ENCODE measurements around the gene DIP2A.

The DIP2A gene

DNA sequence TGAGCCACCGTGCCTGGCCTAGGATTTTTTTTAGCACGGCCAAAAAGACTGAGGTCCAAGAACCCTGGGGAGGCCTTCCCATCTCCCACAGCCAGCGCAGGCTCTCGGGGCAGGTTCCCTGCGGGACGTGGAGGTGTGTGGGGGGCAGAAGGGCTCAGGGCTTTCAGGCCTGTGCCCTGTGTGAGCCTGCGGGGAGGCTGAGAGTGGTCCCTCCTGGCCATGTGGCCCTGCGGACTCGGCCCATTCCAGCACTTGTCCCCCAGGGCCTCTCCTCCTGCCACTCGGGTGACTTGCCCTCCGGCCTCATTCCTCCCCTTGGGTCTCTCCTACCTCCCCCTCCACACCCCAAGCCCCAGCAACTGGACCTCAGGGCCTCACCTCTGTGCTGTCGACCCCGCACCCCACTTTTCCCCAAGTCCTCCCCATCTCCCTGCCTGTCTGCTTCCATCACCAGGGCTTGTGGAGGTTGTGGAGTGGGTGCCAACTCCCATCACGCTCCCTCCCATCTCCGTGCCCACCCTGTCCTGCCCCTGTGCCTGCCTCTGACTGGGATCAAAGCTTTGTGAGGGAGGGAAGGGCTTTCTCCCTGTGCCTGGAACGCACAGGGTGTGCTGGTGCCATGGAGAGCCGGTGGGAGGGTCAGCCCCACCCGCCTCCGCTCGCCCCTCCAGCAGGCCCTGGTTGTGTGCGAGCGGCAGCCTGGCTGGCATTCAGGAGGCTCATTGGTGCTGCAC is 32.2 kb upstream of the DIP2A start:
- no peak overlapping the region for H3K27ac ChIP-seq
- no peak for TF ChIP-seq ZFX (IDR thresholded peaks at IDR 0.05)
- TF ChIP-seq, protein P1, sequence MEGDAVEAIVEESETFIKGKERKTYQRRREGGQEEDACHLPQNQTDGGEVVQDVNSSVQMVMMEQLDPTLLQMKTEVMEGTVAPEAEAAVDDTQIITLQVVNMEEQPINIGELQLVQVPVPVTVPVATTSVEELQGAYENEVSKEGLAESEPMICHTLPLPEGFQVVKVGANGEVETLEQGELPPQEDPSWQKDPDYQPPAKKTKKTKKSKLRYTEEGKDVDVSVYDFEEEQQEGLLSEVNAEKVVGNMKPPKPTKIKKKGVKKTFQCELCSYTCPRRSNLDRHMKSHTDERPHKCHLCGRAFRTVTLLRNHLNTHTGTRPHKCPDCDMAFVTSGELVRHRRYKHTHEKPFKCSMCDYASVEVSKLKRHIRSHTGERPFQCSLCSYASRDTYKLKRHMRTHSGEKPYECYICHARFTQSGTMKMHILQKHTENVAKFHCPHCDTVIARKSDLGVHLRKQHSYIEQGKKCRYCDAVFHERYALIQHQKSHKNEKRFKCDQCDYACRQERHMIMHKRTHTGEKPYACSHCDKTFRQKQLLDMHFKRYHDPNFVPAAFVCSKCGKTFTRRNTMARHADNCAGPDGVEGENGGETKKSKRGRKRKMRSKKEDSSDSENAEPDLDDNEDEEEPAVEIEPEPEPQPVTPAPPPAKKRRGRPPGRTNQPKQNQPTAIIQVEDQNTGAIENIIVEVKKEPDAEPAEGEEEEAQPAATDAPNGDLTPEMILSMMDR (conservative IDR thresholded peaks at IDR 0.05): no peak

GRCh38 chr21:46427516-46427915 is 31.2 kb upstream of the DIP2A start:
- TF ChIP-seq, protein P1 (conservative IDR thresholded peaks at IDR 0.05): no peak
- no peak for TF ChIP-seq ZFX (IDR thresholded peaks at IDR 0.05)
- H3K27ac ChIP-seq: no peak overlapping the region

DNA sequence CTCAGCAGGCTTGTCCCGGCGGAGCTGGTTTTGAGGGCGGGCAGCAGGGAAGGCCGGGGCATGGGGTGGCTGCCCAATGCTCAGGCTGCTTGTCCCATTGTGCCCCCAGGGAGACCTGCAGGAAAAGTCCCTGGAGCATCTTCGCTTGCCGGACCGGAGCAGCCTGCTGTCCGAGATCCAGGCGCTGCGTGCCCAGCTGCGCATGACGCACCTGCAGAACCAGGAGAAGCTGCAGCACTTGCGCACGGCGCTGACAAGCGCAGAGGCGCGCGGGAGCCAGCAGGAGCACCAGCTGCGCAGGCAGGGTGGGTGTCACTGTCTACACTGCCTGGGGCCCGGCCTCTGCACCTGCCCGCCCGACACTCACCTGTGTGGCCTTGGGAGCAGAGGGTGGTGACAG is 30.4 kb upstream of the DIP2A start:
- no peak overlapping the region for H3K27ac ChIP-seq
- no peak for TF ChIP-seq ZFX (IDR thresholded peaks at IDR 0.05)
- TF ChIP-seq, protein P1 (conservative IDR thresholded peaks at IDR 0.05): no peak

DNA sequence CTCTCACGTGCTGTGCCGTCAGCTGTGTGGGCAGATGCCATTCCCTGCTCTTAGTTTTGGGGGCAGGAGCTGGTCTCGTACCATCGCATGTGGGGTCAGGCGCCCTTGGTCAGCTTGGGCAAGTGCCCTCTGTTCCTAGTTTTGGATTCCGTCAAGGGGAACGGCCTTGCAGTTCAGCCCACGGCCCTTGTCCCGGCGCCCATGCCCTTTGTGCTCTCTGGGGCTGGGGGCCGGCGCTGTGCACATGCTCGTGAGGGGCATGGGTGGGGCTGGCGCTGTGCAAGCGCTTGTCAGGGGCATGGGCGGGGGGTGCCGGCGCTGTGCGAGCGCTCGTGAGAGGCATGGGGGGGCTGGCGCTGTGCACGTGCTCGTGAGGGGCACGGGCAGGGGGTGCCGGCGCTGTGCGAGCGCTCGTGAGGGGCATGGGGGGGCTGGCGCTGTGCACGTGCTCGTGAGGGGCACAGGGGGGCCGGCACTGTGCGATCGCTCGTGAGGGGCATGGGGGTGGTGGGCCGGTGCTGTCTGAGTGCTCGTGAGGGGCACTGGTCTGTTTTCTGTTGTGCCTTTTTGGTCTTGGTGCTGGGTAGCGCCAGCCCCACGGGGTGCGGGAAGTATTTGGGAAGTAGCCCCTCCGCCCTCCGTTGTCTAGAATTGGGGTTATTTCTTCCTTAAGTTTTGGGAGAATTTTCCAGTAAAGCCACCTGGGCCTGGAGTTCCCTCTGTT is 29.5 kb upstream of the DIP2A start:
- no peak overlapping the region for H3K27ac ChIP-seq
- TF ChIP-seq ZFX (IDR thresholded peaks at IDR 0.05): no peak
- TF ChIP-seq, protein P1 (conservative IDR thresholded peaks at IDR 0.05): no peak

DNA sequence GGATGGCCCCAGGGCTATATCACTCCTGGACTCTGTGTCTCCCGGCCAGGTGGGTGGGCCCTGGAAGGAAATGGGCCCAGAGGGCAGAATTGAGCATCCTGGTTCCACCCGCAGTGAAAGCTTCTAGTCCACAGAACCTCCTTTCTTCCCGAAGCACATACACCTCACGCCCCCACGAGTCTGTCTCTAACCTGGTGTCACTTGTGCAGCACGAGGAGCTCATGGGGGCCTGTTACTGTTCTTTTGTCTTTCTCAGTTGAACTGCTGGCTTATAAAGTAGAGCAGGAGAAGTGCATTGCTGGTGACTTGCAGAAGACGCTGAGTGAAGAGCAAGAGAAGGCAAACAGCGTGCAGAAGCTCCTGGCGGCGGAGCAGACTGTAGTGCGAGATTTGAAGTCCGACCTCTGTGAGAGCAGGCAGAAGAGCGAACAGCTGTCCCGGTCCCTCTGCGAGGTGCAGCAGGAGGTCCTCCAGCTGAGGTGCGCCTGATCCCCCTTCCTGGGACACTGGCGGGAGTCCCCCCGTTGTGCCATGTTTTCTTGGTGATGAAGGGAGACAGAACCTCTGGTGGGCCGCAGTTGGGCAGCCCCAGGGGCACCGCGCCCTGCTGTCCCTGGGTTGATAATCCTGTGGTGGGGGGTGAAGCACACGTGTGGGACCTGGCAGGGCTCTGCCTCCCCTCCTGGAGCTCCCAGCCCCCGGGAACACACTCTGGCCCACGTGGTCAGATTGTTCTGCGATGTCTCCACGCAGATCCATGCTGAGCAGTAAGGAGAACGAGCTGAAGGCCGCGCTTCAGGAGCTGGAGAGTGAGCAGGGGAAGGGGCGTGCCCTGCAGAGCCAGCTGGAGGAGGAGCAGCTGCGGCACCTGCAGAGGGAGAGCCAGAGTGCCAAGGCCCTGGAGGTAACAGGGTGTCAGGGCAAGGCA is 28.7 kb upstream of the DIP2A start:
- no peak overlapping the region for H3K27ac ChIP-seq
- TF ChIP-seq, protein P1 (conservative IDR thresholded peaks at IDR 0.05): no peak
- no peak for TF ChIP-seq ZFX (IDR thresholded peaks at IDR 0.05)

DNA sequence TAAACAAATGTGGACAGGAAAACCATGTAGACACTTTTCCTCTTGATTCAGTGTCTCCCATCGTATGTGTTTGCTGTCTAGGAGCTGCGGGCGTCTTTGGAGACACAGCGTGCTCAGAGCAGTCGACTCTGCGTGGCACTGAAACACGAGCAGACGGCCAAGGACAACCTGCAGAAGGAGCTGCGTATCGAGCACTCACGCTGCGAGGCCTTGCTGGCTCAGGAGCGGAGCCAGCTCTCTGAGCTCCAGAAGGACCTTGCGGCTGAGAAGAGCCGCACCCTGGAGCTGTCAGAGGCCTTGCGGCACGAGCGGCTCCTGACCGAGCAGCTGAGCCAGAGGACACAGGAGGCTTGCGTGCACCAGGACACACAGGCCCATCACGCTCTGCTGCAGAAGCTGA is 27.2 kb upstream of the DIP2A start:
- TF ChIP-seq ZFX (IDR thresholded peaks at IDR 0.05): no peak
- TF ChIP-seq, protein P1 (conservative IDR thresholded peaks at IDR 0.05): no peak
- no peak overlapping the region for H3K27ac ChIP-seq

Measured in C4-2B (cell line).